GM19035 (cell line): ENCODE measurements around the gene ORAI1.
"Not testable (repeated sequence)": the region's sequence is repeated elsewhere in the genome, so short reads cannot be mapped to it uniquely, and the experiment has no call there.

Experiments used
- ATAC-seq: cut with Tn5 transposase; IDR thresholded peaks from one replicate; pipeline ENCODE4 v1.9.1; 2021; ENCODE audit not compliant: unreplicated experiment

The ORAI1 gene

DNA sequence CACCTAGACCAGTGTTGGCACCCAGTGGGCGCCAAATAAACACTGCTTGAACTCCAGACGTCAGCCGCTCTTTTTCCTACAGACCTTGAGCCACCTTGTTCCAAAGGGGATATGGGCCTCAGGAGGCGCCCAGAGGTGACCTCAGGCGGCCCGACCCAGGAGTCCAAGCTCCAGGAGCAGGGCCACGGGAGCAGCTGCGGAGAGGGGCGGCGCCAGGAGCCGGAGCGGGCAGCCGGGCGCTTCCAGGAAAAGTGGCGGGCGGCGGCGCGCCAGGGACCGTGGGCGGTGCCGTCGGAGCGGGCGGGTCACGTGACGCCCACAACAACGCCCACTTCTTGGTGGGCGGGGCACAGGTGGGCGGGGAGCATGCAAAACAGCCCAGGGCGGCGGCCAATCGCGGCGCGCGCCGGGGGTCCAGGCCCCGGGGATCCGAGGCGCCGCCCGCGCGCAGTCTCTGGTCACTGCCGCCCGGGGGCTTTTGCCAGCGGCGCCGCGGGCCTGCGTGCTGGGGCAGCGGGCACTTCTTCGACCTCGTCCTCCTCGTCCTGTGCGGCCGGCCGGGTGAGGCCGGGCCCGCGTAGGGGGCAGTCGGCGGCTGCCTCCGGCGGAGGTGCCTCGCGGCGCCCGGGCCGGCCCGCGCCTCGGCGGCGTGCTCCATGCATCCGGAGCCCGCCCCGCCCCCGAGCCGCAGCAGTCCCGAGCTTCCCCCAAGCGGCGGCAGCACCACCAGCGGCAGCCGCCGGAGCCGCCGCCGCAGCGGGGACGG lies at the start of gene ORAI1:
ORAI1 (plus strand) TSS at position 444 of the 766 bp plus-strand sequence.
- peak; percentile 76 for ATAC-seq

- ATAC-seq = no peak
Measured at GRCh38 chr12:121576851-121577391, 49.4 kb upstream of the ORAI1 start.

DNA sequence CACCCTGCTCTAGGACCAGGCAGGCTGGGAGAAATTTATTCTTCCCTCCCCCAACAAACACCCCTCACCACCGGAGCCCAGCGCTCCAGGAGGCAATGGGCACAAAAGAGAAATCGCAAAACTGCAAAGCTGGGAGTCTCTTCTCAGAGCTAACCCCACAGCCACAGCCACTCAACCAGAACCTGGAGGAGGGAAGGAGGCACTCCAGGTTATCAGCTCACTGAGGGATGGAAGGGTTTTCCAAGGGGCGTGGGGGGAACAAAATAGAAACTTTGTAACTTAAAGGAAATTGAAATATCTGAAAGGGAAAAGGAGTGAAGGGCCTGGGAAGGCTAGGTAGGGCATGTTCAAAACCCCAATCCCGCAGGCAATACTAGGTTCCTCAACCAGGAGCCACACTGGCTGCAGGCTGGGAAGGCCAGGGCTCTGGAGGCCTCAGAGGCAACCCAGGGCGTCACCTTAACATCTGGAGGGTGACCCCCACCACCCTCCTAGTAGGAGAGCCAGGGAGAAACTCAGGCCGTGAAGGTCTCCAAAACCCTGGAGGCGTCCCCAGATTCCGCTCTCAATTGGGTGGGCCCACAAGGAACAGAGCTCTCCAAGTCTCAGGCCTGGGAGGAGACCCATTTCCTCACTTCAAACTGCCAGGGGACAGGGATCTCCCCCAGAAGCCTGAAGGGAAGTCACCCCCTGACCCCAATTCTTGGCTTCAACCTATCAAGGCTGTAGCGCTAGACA lies 48.7 kb upstream of the ORAI1 start:
- no peak for ATAC-seq

DNA sequence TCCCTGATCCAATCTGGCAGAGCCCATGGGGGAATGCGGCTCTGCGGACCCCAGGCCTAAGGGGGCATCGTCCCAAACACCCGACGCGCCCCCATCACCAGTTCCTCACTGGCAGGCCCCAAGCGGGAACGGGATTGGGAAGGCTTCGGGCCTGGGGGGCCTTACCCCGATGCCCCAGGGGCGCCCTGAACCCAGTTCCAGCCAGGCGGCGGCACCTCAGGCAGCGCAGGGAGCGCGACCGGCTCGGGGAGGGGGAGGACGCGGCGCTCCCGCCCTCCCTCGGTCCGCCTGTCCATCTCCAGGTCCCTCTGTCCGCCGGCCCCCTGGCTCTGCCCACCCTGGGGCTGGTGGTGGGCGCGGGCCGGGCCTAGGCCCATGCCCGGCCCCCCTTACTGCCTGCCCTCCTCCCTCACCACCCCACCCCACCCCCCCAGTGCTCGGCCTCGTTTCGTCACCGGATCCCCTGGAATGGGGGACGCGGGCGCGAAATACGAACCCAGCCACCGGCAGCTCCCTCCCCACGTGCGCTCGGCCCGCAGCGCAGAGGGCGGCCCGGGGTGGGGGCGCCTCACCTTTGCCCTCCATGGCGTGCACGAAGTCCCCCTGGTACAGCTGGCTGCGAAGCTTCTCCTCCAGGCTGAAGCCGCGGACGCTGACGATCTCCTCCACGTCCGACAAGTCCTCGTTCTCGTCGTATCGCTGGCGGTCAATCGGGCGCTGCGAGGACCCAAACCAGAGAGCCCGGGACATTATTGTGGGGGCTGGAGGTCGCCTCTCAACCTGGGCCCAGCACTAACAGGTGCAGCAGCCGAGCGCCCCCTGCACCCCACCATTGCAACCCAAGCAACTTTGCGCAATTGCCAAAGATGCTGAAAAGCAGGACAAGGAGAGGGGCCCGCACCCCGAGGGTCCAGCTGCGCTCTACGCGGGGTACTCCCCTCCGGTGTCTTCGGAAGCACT lies 47.8 kb upstream of the ORAI1 start:
- ATAC-seq = no peak

GRCh38 chr12:121579190-121579791 lies 47.0 kb upstream of the ORAI1 start:
- no peak for ATAC-seq

- no peak for ATAC-seq
Measured at GRCh38 chr12:121579981-121580868, 46.1 kb upstream of the ORAI1 start.

DNA sequence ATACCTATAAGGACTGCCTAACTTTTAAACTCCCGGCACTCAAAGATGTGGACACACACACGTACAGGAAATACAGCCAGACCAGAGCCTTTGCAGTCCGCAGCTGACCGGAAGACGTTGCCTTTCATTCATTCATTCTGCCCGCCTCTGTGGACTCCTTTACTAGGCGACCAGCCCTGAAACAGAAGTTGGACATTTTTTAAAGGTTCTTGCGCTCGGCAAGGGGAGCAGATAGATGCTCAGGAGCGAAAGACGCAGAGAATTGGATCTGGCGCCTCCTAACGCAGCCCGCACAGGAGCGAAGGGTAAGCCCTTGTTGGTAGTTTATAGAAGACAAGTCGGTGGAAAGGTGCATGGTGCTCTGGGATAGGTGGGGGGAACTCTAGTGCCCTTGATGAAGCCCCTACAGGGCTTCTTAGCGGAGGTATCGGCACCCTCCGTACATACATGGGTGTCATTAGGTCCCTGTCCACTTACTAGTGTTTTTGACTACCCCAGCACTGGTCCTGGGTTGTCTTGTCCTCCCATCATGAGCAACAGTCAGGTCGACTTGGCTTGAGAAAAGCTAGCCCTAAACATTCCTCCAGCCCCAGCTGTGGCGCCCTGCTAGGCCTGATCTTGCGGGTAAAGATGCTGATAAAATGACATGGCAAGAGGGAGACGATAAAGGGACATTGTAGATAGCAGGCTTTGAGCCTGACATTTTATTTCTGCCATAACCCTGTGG lies 45.2 kb upstream of the ORAI1 start, which contains the start of gene KDM2B:
KDM2B (minus strand) TSS at position 65 of the 727 bp plus-strand sequence. CDS start 112 bp downstream, outside the sequence.
- no peak for ATAC-seq

GRCh38 chr12:121581686-121582429 lies 44.5 kb upstream of the ORAI1 start:
- ATAC-seq = no peak

- ATAC-seq = no peak
Measured at GRCh38 chr12:121582583-121583333, 43.6 kb upstream of the ORAI1 start.

GRCh38 chr12:121583334-121583661 lies 43.0 kb upstream of the ORAI1 start:
- ATAC-seq = not testable (repeated sequence)

GRCh38 chr12:121584885-121585284 lies 41.4 kb upstream of the ORAI1 start:
- not testable (repeated sequence) for ATAC-seq

DNA sequence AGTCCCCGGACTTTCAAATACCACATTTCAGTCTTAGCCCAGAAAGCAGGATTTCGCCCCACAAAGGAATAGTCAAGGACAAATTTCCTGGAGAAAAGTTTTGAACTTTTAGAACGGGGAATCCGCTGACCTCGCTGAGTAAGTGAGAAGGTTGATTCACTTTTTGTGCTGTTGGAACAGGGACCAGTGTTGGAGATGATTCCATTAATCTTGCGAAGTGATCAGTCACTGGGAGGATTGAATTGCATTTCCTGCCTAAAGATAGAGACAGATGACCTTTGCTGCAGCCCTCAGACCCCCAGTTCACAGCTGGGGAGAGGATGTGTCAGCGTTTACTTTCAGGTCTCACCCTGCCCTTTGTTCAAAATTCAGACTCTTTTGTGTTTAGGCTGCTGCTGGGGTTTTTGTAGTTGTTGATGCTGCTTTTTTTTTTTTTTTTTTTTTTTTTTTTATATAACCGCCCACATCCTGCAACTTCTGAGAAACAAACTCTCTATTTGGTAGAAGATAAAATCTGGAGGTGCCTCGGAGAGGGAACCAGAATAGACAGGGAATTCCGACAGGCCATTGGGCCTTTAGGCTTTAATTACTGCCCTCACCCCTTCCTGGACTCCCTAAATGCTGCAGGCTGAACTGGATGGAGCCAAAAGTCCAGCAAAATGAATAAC lies 35.7 kb upstream of the ORAI1 start:
- peak; percentile 65 for ATAC-seq

- no peak for ATAC-seq
Measured at GRCh38 chr12:121592320-121592719, 34.0 kb upstream of the ORAI1 start.

GRCh38 chr12:121595520-121595919 lies 30.8 kb upstream of the ORAI1 start:
- no peak for ATAC-seq

DNA sequence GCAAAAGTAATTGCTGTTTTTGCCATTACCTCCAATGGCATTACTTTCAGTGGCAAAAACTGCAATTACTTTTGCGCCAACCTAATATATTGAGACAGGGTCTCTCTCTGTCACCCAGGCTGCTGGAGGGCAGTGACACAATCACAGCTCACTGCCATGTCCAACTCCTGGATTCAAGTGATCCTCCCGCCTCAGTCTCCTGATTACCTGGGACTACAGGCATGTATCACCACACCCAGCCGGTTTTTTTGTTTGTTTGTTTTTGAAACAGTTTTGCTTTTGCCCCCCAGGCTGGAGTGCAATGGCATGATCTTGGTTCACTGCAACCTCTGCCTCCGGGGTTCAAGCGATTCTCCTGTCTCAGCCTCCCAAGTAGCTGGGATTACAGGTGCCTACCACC lies 29.8 kb upstream of the ORAI1 start:
- ATAC-seq = no peak

GRCh38 chr12:121600702-121601336 lies 25.5 kb upstream of the ORAI1 start:
- no peak for ATAC-seq
